GM12878 (cell line): Measurements from ENCODE around the gene TBL1XR1. TPM values are rescaled to one million over a fixed set of nuclear protein-coding genes. Genes with fewer than 3 reads are reported as not detected.

Source experiments
- ATAC-seq: fragments of 200-7000 bp; cut with Tn5 transposase; 3 replicates; pipeline ENCODE4 v1.9.1; 2020; ENCODE audit warnings: mild to moderate bottlenecking, moderate library complexity
- BruUV-seq: library from RNA; stranded (reverse); fragments of 400-500 nt; replicated peaks from 2 replicates; lab custom pipeline; 2021; lab: Mats Ljungman, UMichigan
- CTCF ChIA-PET: fragments of 300-600 bp; sonication (Branson Sonifier 250); formaldehyde crosslinking; extraction: SDS; loops from one replicate; lab custom pipeline; 2021; ENCODE audit warnings: inconsistent platforms; lab: Yijun Ruan, JAX
- POLR2A ChIA-PET: fragments of 350-600 bp; formaldehyde crosslinking; extraction: SDS; loops from one replicate; lab custom pipeline; 2021; ENCODE audit warnings: inconsistent platforms; lab: Charles Lee
- RAD21 ChIA-PET: fragments of 300-600 bp; sonication (Branson Sonifier 250); formaldehyde crosslinking; loops from one replicate; lab custom pipeline; 2023; ENCODE audit warnings: antibody characterized with exemption; ENCODE audit not compliant: unreplicated experiment; lab: Charles Lee
- SMC1A ChIA-PET: fragments of 300-600 bp; sonication (Branson Sonifier 250); formaldehyde crosslinking; loops from one replicate; lab custom pipeline; 2023; ENCODE audit not compliant: unreplicated experiment, uncharacterized antibody; lab: Charles Lee
- DNase-seq: peaks from one replicate; pipeline ENCODE4 v3.0.0-alpha.2; 2011; ENCODE audit warnings: low read depth, low spot score
- FAIRE-seq: peaks from 3 replicates; lab custom pipeline; 2011; peaks lifted over from hg19 to GRCh38; lab: Jason Lieb, UNC
- H2AFZ ChIP-seq: 2 replicates; pipeline ENCODE4 v1.6.0; 2011; ENCODE audit warnings: low read depth, low read length, control low read depth; ENCODE audit not compliant: control insufficient read depth
- H3K27ac ChIP-seq: 2 replicates; pipeline ENCODE4 v1.5.1; 2011; ENCODE audit warnings: control low read depth; ENCODE audit not compliant: control insufficient read depth, insufficient read depth
- H3K27me3 ChIP-seq, 2 experiments: replicated peaks in 1 of 2; 2 replicates each; pipeline versions ENCODE4 v1.6.0 to v1.6.1; 2011; ENCODE audit warnings: low read length in 1 of 2; ENCODE audit not compliant: control insufficient read depth in 2 of 2, insufficient read depth in 2 of 2
- H3K36me3 ChIP-seq, 2 experiments: 2 replicates each; pipeline ENCODE4 v1.5.1; 2011; ENCODE audit warnings: low read length in 1 of 2; ENCODE audit not compliant: control insufficient read depth in 2 of 2, insufficient read depth in 2 of 2
- H3K4me1 ChIP-seq: 2 replicates; pipeline ENCODE4 v1.6.1; 2011; ENCODE audit warnings: mild to moderate bottlenecking, low read length, moderate library complexity, mixed read lengths; ENCODE audit not compliant: control insufficient read depth, insufficient read depth
- H3K4me2 ChIP-seq: 2 replicates; pipeline ENCODE4 v1.6.0; 2011; ENCODE audit warnings: control low read depth; ENCODE audit not compliant: control insufficient read depth, insufficient read depth
- H3K4me3 ChIP-seq: fragments of 200-600 bp; sonication (generic); 2 replicates; pipeline ENCODE4 v1.5.1; 2016
- H3K79me2 ChIP-seq: 2 replicates; pipeline ENCODE4 v1.6.0; 2011; ENCODE audit warnings: low read length; ENCODE audit not compliant: control insufficient read depth, insufficient read depth
- H3K9ac ChIP-seq: 2 replicates; pipeline ENCODE4 v1.8.0; 2011; ENCODE audit warnings: low read length, control low read depth, mixed read lengths; ENCODE audit not compliant: control insufficient read depth, insufficient read depth
- H3K9me3 ChIP-seq: replicated peaks from 3 replicates; pipeline ENCODE4 v1.5.1; 2011; ENCODE audit warnings: mild to moderate bottlenecking, low read length; ENCODE audit not compliant: control insufficient read depth, insufficient read depth
- H4K20me1 ChIP-seq: 2 replicates; pipeline ENCODE4 v1.6.0; 2011; ENCODE audit not compliant: control insufficient read depth, insufficient read depth
- ASH2L ChIP-seq: fragments of 300-600, 200-600 bp; sonication (generic); IDR thresholded peaks from 2 replicates; pipeline ENCODE4 v1.6.1; 2017; ENCODE audit warnings: low read depth, mild to moderate bottlenecking, borderline replicate concordance
- HDAC2 ChIP-seq: fragments of 200-600 bp; sonication (generic); IDR thresholded peaks from 2 replicates; pipeline ENCODE4 v1.6.1; 2017
- MXI1 ChIP-seq: fragments of 150-350 bp; IDR thresholded peaks from 2 replicates; pipeline ENCODE4 v1.6.1; 2011; ENCODE audit warnings: low read depth, mild to moderate bottlenecking, inconsistent platforms, low read length, improper control_type of control experiment
- POLR2AphosphoS5 ChIP-seq: IDR thresholded peaks from 2 replicates; pipeline ENCODE4 v1.6.1; 2011; ENCODE audit warnings: mild to moderate bottlenecking, low read length, inconsistent platforms
- SREBF1 ChIP-seq: IDR thresholded peaks from 2 replicates; pipeline ENCODE4 v1.6.1; 2012; ENCODE audit warnings: mild to moderate bottlenecking, low read length
- ZNF622 ChIP-seq: fragments of 450-650 bp; IDR thresholded peaks from 2 replicates; pipeline ENCODE4 v1.6.1; 2017; ENCODE audit warnings: mild to moderate bottlenecking, inconsistent platforms
- WGBS: methylation state at CpG from one replicate; pipeline ENCODE4 v1.1.6; 2016; ENCODE audit warnings: low lambda C conversion rate; ENCODE audit not compliant: insufficient replicate concordance, insufficient coverage; ENCODE audit errors: missing lambda C conversion rate; 5-methylcytosine and 5-hydroxymethylcytosine counted together
- in situ Hi-C: fragments of 300-500 bp; cut with MboI; formaldehyde crosslinking; loops from 9 replicates; pipeline ENCODE4 v1.14.3; 2018; ENCODE audit warnings: mixed read lengths
- intact Hi-C: fragments of 100-400 bp; cut with micrococcal nuclease; formaldehyde crosslinking; loops from one replicate; pipeline ENCODE4 v1.14.2; 2022; ENCODE audit not compliant: unreplicated experiment
- polyA plus RNA-seq, 11 experiments: library from polyadenylated mRNA; depleted of rRNA in 4 of 11; unstranded in 6 of 11; stranded (reverse) in 5 of 11; fragments of >200 nt; fragmentation: Nextera tagmentation in 4 of 11; fragmentation: Illumina TruSeq in 1 of 11; extraction: Ambion mirVana in 4 of 11; extraction: Trizol in 1 of 11; gene quantifications; 1 replicate in 1 of 11; 2 replicates in 10 of 11; pipeline versions ENCODE4 v1.2.1 to v1.2.3, GENCODE V29; 2011 to 2016; ENCODE audit warnings: inconsistent platforms in 2 of 11, missing spikeins in 2 of 11, low read depth in 1 of 11
- total RNA-seq, 4 experiments: library from RNA; depleted of rRNA in 3 of 4; stranded (reverse); fragments of >200 nt in 3 of 4; fragmentation: Illumina TruSeq in 1 of 4; extraction: Trizol in 1 of 4; gene quantifications; 2 replicates each; pipeline versions ENCODE4 v1.2.1 to v1.2.3, GENCODE V29; 2013 to 2021
- TF ChIP-seq, protein P1 (sequence below): IDR thresholded peaks from 2 replicates; pipeline ENCODE4 v1.6.1; 2012; ENCODE audit warnings: low read depth, low read length, improper control_type of control experiment
- TF ChIP-seq, protein P2 (sequence below): IDR thresholded peaks from 2 replicates; pipeline ENCODE4 v1.6.1; 2011; ENCODE audit warnings: borderline replicate concordance, low read depth, mild to moderate bottlenecking, moderate library complexity, low read length; ENCODE audit not compliant: insufficient read depth, poor library complexity, severe bottlenecking
- TF ChIP-seq, protein P3 (sequence below): IDR thresholded peaks from 2 replicates; pipeline ENCODE4 v1.6.1; 2011; ENCODE audit warnings: mild to moderate bottlenecking, low read depth, low read length, moderate library complexity; ENCODE audit not compliant: insufficient replicate concordance

The TBL1XR1 gene
- total and polyA plus RNA-seq, 10 of the 15 experiments (the other 5 are each of a cell fraction or from before 2014, with no cell fraction given), result 13.0 to 115 (median 60.4) TPM

DNA sequence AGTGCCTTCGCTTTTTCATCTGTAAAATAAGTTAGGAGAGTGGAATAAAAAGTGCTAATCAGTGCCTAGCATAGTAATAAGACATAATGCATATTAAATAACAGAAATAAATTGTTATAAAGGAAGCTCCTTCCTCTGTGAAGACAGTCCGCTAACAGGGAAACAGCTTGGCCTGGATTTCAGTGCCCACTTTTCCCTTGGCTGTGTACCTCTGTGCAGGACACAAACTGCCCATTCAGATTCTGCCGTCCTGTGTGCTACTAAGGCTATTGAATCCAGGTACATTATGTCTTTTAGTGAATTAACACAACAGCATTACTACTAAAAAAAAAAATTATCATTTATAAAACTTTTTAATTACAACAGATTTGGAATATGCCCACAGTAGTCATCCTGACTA is 90.7 kb downstream of the TBL1XR1 start (continued):
- TF ChIP-seq, protein P1, sequence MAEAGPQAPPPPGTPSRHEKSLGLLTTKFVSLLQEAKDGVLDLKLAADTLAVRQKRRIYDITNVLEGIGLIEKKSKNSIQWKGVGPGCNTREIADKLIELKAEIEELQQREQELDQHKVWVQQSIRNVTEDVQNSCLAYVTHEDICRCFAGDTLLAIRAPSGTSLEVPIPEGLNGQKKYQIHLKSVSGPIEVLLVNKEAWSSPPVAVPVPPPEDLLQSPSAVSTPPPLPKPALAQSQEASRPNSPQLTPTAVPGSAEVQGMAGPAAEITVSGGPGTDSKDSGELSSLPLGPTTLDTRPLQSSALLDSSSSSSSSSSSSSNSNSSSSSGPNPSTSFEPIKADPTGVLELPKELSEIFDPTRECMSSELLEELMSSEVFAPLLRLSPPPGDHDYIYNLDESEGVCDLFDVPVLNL, result no peak
- no peak for TF ChIP-seq POLR2AphosphoS5
- no peak for TF ChIP-seq ZNF622
- TF ChIP-seq, all 136 proteins: peak for 0

DNA sequence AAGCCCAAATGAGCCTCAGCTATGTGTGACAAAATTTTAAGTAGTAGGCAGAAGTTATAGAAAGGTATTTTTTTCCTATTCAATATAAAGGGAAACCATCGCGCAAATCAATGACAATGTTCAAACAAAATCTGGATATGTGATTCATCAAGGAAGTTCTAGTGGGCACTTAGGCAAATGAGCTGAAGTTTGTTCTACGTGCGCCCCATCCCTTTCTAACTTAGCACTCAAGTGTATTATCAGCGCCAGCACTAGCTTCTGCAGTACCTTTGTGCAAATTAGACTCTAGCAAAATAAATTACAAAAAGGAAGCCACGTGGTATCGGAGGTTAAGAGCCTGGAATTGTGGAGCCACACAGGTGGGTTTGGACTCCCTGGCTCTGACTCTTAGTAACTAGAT is 91.1 kb downstream of the TBL1XR1 start:
- no peaks in the 10 kb centered on the region; the same call in 2 of the 3 replicates for H3K9me3 ChIP-seq
- H2AFZ ChIP-seq, result no peak overlapping the region
- peaks cover 16% of the 10 kb centered on the region for H3K4me1 ChIP-seq
- 20% methylated on average over 7 of the region's 7 CpGs for WGBS
- DNase-seq, result no peak
- H4K20me1 ChIP-seq, result peaks cover 3% of the 10 kb centered on the region; the same call in 1 of the 2 replicates
- H3K9ac ChIP-seq, result no peak overlapping the region
- peaks cover 84% of the 10 kb centered on the region for H3K79me2 ChIP-seq
- TF ChIP-seq HDAC2 (no peak), MXI1 (no peak), ASH2L (no peak), SREBF1 (no peak)
- TF ChIP-seq, protein P2, sequence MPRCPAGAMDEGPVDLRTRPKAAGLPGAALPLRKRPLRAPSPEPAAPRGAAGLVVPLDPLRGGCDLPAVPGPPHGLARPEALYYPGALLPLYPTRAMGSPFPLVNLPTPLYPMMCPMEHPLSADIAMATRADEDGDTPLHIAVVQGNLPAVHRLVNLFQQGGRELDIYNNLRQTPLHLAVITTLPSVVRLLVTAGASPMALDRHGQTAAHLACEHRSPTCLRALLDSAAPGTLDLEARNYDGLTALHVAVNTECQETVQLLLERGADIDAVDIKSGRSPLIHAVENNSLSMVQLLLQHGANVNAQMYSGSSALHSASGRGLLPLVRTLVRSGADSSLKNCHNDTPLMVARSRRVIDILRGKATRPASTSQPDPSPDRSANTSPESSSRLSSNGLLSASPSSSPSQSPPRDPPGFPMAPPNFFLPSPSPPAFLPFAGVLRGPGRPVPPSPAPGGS, result no peak
- TF ChIP-seq, protein P3, sequence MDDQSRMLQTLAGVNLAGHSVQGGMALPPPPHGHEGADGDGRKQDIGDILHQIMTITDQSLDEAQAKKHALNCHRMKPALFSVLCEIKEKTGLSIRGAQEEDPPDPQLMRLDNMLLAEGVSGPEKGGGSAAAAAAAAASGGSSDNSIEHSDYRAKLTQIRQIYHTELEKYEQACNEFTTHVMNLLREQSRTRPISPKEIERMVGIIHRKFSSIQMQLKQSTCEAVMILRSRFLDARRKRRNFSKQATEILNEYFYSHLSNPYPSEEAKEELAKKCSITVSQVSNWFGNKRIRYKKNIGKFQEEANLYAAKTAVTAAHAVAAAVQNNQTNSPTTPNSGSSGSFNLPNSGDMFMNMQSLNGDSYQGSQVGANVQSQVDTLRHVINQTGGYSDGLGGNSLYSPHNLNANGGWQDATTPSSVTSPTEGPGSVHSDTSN, result no peak
- intact Hi-C loops, result no loop called here
- SMC1A ChIA-PET, result interaction anchor here (1.0 to 1.3 kb wide), 3 partner anchors 10 to 247 kb away, joined by 3 to 4 read pairs (median 4); no protein-coding TSS in a partner anchor
- no peaks in the 10 kb centered on the region for H3K36me3 ChIP-seq
- no peak for FAIRE-seq
- peak; percentile 58 for ATAC-seq
- no TSS peak for BruUV-seq
- no peak overlapping the region for H3K27ac ChIP-seq
- no peaks in the 10 kb centered on the region for H3K27me3 ChIP-seq
- POLR2A ChIA-PET, result no interaction called here
- CTCF ChIA-PET, result interaction anchor here (1.0 to 1.4 kb wide), 2 partner anchors 15 to 43 kb away, joined by 3 read pairs; no protein-coding TSS in a partner anchor
- in situ Hi-C loops, result no loop called here
- no peak overlapping the region for H3K4me3 ChIP-seq
- RAD21 ChIA-PET, result interaction anchor here (1.8 kb wide), 1 partner anchor 48 kb away, joined by 4 read pairs; no protein-coding TSS in a partner anchor
- H3K4me2 ChIP-seq, result peak overlapping the region; percentile 45
